Kidney epithelial cell (primary cell): ENCODE data around the gene FAM53B. TPM values are rescaled to one million over a fixed set of nuclear protein-coding genes. Genes with fewer than 3 reads are reported as not detected.

Source experiments
- DNase-seq: peaks from one replicate; pipeline ENCODE4 v3.0.0-alpha.2; 2010; ENCODE audit warnings: low read depth
- H3K27me3 ChIP-seq: 2 replicates; pipeline ENCODE4 v1.6.0; 2011; ENCODE audit warnings: low read length; ENCODE audit not compliant: control insufficient read depth, insufficient read depth
- H3K36me3 ChIP-seq: 2 replicates; pipeline ENCODE4 v1.5.1; 2011; ENCODE audit warnings: low read length; ENCODE audit not compliant: control insufficient read depth, insufficient read depth
- H3K4me3 ChIP-seq: 2 replicates; pipeline ENCODE4 v1.5.1; 2011; ENCODE audit warnings: low read depth, mild to moderate bottlenecking, control low read depth, low read length
- CTCF ChIP-seq: IDR thresholded peaks from 2 replicates; pipeline ENCODE4 v1.5.1; 2011; ENCODE audit warnings: mild to moderate bottlenecking, moderate library complexity, low read length, control low read depth, inconsistent platforms; ENCODE audit not compliant: insufficient read depth, poor library complexity, severe bottlenecking
- total RNA-seq: library from RNA; depleted of rRNA; stranded (reverse); fragments of >200 nt; gene quantifications from 2 replicates; pipeline ENCODE4 v1.2.3, GENCODE V29; 2015

FAM53B gene
- total RNA-seq, 1 donor from 2014 or later: 16.1 TPM

DNA sequence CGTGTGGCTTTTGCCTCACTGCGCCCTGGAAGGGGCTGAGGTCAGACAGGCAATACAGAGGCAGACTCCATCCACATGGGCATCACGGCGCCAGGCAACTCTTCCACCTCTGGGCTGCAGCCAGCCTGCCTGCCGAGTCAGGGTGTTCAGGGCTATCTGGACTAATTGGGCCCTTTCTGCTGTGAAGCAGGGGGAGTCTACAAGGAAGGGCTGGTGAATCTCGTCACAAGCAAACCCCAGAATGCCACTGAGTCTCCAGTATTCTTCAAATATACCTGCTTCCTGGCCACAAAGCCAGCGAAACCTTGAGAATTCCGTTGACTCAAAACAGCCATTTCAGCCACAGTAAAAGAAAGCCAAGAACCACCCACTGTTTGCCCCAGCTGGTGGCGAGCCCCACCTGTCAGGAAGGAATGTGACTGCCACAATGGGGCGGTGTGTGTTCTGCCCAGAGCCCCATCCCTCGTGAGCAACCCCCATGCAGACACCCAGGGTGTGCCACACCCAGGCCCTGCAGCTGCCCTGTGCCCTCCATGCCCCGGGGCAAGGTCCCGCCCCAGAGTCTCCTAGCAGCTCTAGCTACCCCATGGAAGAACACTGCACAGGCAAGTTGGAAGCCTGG is 117.3 kb downstream of the FAM53B start:
- H3K4me3 ChIP-seq: no peak overlapping the region
- no peak for TF ChIP-seq CTCF
- H3K27me3 ChIP-seq: no peaks in the 10 kb centered on the region
- DNase-seq: no peak
- no peaks in the 10 kb centered on the region for H3K36me3 ChIP-seq

DNA sequence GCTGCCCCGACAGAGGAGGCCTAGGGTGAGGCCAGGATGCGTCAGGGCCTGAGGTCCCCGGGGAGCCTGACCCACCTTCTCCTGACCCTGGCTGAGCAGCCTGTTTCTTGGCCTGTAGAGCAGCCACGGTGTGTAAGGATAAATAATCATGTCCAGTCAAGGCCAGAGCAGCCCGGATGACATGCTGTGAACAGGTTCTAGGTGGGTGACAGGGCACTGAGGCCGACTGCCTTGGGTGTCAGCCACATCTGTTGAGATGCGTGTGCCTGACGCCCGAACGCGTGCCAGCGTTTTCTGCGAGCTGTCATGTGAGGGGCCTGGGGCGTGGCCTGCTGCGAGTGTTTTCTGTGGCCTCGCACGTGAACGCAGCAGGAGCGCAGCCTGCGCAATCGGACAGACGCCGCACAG is 118.3 kb downstream of the FAM53B start:
- no peak for DNase-seq
- Histone ChIP-seq H3K4me3 (no peak overlapping the region), H3K27me3 (no peaks in the 10 kb centered on the region), H3K36me3 (no peaks in the 10 kb centered on the region)
- no peak for TF ChIP-seq CTCF

GRCh38 chr10:124624895-124625294 is 119.3 kb downstream of the FAM53B start:
- TF ChIP-seq CTCF: no peak
- Histone ChIP-seq H3K4me3 (no peak overlapping the region), H3K36me3 (no peaks in the 10 kb centered on the region), H3K27me3 (no peaks in the 10 kb centered on the region)
- DNase-seq: no peak

- Histone ChIP-seq H3K27me3 (no peaks in the 10 kb centered on the region), H3K36me3 (no peaks in the 10 kb centered on the region), H3K4me3 (no peak overlapping the region)
- no peak for DNase-seq
- TF ChIP-seq CTCF: no peak
Measured at GRCh38 chr10:124624466-124624865, 119.7 kb downstream of the FAM53B start.

DNA sequence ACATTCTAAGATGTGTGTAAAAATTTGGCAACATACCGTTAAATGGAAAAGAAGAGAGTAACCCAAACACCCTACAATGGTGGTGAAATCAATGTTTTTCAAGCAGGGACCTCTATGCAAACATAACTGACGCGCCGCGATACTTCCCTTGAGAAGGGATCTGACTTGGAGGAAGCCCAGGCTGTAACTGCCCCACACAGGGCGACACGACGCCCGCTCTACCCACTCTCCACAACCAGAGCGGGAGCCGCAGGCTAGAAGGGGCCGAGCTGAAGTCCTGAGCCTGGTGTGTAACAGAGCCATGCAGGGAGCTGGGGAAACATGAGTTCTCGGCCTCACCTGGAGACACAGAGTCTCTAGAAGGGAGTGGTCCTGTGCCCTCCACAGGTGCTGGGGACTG is 120.2 kb downstream of the FAM53B start:
- TF ChIP-seq CTCF: no peak
- no peaks in the 10 kb centered on the region for H3K27me3 ChIP-seq
- DNase-seq: no peak
- H3K36me3 ChIP-seq: no peaks in the 10 kb centered on the region
- no peak overlapping the region for H3K4me3 ChIP-seq

DNA sequence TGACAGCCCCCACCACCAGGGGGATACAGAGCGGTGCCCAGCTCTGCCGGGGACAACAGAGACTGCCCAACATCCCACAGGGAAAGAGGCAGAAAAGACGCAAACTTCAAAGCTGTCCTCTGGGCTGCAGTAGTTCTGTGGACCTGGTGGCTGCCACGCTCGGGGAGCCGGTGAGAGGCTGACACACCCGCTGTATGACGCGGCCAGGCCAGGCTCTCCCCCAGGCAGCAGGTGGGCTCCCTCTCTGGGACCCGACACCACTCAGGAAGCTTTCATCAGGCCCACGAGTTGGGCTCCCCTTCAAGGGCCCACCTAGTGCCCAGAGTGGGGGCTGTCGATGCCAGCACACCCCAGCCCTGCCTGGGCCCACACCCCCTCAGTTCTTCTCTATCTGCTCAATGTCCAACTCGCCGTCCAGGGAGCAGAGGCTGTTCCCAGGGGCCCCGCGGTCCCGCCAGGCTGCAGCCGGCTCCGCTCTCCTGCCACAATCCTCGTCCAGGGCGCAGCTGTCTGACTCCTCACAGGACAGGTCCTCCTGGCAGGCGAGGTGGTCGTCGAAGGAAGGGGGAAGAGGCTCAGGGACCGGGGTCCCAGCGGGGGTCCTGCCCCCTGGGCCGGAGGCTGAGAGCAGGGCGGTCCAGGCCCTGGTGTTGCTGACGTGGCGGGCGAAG is 121.2 kb downstream of the FAM53B start:
- Histone ChIP-seq H3K27me3 (no peaks in the 10 kb centered on the region), H3K36me3 (no peaks in the 10 kb centered on the region), H3K4me3 (no peak overlapping the region)
- no peak for DNase-seq
- no peak for TF ChIP-seq CTCF
